ENCODE data around the gene BPIFB3. TPM values are rescaled to one million over a fixed set of nuclear protein-coding genes. Genes with fewer than 3 reads are reported as not detected.

BPIFB3 gene, protein sequence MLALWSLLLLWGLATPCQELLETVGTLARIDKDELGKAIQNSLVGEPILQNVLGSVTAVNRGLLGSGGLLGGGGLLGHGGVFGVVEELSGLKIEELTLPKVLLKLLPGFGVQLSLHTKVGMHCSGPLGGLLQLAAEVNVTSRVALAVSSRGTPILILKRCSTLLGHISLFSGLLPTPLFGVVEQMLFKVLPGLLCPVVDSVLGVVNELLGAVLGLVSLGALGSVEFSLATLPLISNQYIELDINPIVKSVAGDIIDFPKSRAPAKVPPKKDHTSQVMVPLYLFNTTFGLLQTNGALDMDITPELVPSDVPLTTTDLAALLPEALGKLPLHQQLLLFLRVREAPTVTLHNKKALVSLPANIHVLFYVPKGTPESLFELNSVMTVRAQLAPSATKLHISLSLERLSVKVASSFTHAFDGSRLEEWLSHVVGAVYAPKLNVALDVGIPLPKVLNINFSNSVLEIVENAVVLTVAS
- total RNA-seq = not detected

DNA sequence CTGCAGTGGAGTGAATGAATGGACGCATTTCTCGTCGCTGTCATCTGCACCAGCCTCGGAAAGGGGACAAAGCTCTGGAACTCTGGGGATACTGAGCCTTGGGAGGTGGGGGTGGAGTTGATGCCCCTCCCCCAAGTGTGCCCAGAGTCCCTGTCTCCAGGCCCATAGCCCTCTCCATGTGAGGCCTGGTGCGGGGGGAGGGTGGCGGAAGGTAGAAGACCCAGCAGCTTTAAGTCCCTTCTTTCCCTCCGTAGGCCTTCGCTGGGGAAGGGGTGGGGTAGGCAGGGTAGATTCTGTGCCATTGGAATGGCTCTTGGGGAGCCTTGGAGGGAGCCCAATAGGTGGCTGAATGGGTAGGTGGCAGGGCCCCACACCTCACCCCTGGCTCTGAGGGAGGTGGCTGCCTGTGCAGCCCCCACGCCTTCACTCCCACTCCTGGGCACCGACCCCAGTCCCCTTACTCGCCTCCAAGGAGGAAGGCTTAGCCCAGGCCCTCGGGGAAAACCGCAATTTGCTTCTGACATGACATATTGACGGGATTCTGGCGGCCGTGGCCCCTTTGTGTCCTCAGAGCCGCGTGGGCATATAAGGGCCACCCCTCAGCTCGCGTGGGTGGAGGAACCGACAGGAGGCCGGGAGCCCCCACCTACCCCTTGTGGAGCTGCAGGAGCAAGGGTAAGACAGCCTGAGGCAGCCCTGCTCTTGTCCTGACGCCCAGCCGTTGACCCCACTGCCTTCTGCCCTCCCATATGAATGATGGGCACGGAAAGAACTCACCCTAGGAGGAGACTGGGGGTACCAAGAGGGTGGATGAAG, at the start of gene BPIFB3:
Gene BPIFB3 (plus strand): TSS at position 613 of the 816 bp plus-strand sequence. CDS start 1,533 bp downstream, outside the sequence.
- H3K9me3 ChIP-seq = no peaks in the 10 kb centered on the region
- H3K27me3 ChIP-seq = no peaks in the 10 kb centered on the region
- no peak within 1 kb of the TSS for H3K27ac ChIP-seq
- no peaks in the 10 kb centered on the region for H3K4me1 ChIP-seq
- no peak for DNase-seq (ENCODE audit: extremely low spot score in 2 of 2)
- intact Hi-C loops (cut with DNase I) = no loop called here
- TF ChIP-seq POLR2A (IDR thresholded peaks at IDR 0.05) = no peak
- TF ChIP-seq, protein P1, sequence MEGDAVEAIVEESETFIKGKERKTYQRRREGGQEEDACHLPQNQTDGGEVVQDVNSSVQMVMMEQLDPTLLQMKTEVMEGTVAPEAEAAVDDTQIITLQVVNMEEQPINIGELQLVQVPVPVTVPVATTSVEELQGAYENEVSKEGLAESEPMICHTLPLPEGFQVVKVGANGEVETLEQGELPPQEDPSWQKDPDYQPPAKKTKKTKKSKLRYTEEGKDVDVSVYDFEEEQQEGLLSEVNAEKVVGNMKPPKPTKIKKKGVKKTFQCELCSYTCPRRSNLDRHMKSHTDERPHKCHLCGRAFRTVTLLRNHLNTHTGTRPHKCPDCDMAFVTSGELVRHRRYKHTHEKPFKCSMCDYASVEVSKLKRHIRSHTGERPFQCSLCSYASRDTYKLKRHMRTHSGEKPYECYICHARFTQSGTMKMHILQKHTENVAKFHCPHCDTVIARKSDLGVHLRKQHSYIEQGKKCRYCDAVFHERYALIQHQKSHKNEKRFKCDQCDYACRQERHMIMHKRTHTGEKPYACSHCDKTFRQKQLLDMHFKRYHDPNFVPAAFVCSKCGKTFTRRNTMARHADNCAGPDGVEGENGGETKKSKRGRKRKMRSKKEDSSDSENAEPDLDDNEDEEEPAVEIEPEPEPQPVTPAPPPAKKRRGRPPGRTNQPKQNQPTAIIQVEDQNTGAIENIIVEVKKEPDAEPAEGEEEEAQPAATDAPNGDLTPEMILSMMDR (IDR thresholded peaks at IDR 0.05) = no peak
- no peak for TF ChIP-seq POLR2AphosphoS5 (IDR thresholded peaks at IDR 0.05; ENCODE audit: insufficient read depth in 1 of 2, low read depth in 1 of 2)
- H3K4me3 ChIP-seq = no peak within 1 kb of the TSS
- H3K36me3 ChIP-seq = no peaks in the 10 kb centered on the region

GRCh38 chr20:33004141-33004751, 49.5 kb upstream of the BPIFB3 start, which contains the start of gene SUN5:
Gene SUN5 (minus strand): TSS chr20:33004433. CDS start chr20:33004340, 93 bp downstream.
- H3K27ac ChIP-seq = no peak within 1 kb of the TSS

DNA sequence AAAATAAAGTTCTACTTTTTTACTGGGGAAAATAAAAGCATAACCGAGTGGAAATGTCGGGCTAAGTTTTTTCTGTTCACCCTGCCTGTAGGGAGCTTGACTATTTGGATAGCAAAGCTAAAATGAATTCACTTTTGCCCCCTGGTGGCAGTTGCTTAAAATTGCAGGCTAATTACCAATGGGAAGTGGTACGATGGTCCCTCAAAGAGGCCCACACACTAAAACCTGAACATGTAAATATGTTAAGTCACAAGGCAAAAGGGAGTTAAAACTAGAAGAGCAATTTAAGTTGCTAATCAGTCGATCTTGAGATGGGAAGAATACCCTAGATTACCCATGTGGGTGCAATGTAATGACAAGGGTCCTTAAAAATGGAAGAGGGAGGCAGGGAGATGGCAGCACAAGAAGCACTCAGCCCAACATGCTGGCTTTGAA, 48.6 kb upstream of the BPIFB3 start:
- Histone ChIP-seq H3K4me3 (no peak overlapping the region), H3K9me3 (no peaks in the 10 kb centered on the region), H3K27ac (no peak overlapping the region), H3K4me1 (no peaks in the 10 kb centered on the region), H3K36me3 (no peaks in the 10 kb centered on the region), H3K27me3 (no peaks in the 10 kb centered on the region)
- DNase-seq (ENCODE audit: extremely low spot score in 2 of 2) = no peak
- TF ChIP-seq, protein P1 (IDR thresholded peaks at IDR 0.05) = no peak
- no peak for TF ChIP-seq POLR2A (IDR thresholded peaks at IDR 0.05)
- no peak for TF ChIP-seq POLR2AphosphoS5 (IDR thresholded peaks at IDR 0.05; ENCODE audit: insufficient read depth in 1 of 2, low read depth in 1 of 2)
- intact Hi-C loops (cut with DNase I) = no loop called here

More at GRCh38 chr20:33004141-33004751, 49.5 kb upstream of the BPIFB3 start, which contains the start of gene SUN5:
- no peak for TF ChIP-seq POLR2AphosphoS5 (IDR thresholded peaks at IDR 0.05; ENCODE audit: insufficient read depth in 1 of 2, low read depth in 1 of 2)
- TF ChIP-seq, protein P1 (IDR thresholded peaks at IDR 0.05) = no peak
- no peak for TF ChIP-seq POLR2A (IDR thresholded peaks at IDR 0.05)
- Histone ChIP-seq H3K9me3 (no peaks in the 10 kb centered on the region), H3K4me1 (no peaks in the 10 kb centered on the region), H3K4me3 (no peak within 1 kb of the TSS), H3K27me3 (no peaks in the 10 kb centered on the region), H3K36me3 (no peaks in the 10 kb centered on the region)
- no peak for DNase-seq (ENCODE audit: extremely low spot score in 2 of 2)
- intact Hi-C loops (cut with DNase I) = no loop called here

GRCh38 chr20:33005908-33006775, 47.6 kb upstream of the BPIFB3 start:
- DNase-seq (ENCODE audit: extremely low spot score in 2 of 2) = no peak
- Histone ChIP-seq H3K27me3 (no peaks in the 10 kb centered on the region), H3K4me3 (no peak overlapping the region), H3K27ac (no peak overlapping the region), H3K36me3 (no peaks in the 10 kb centered on the region), H3K4me1 (no peaks in the 10 kb centered on the region), H3K9me3 (no peaks in the 10 kb centered on the region)
- no peak for TF ChIP-seq POLR2A (IDR thresholded peaks at IDR 0.05)
- TF ChIP-seq, protein P1 (IDR thresholded peaks at IDR 0.05) = no peak
- no peak for TF ChIP-seq POLR2AphosphoS5 (IDR thresholded peaks at IDR 0.05; ENCODE audit: insufficient read depth in 1 of 2, low read depth in 1 of 2)
- intact Hi-C loops (cut with DNase I) = no loop called here

Measured in vagina (tissue), 2 donors.